Brain microvascular endothelial cell (primary cell): ENCODE results near the gene DGKQ.

Experiments
- DNase-seq: peaks from one replicate; pipeline ENCODE4 v3.0.0-alpha.2; 2020
- H3K27ac ChIP-seq: fragments of 250-450 bp; sonication (Bioruptor Pico); 2 replicates; pipeline ENCODE4 v1.5.1; 2020; ENCODE audit warnings: mild to moderate bottlenecking, moderate library complexity
- H3K27me3 ChIP-seq: fragments of 250-450 bp; sonication (Bioruptor Pico); replicated peaks from 2 replicates; pipeline ENCODE4 v1.5.1; 2020; ENCODE audit warnings: mild to moderate bottlenecking
- H3K36me3 ChIP-seq: fragments of 250-450 bp; sonication (Bioruptor Pico); replicated peaks from 2 replicates; pipeline ENCODE4 v1.5.1; 2020; ENCODE audit warnings: mild to moderate bottlenecking
- H3K4me3 ChIP-seq: 2 replicates; pipeline ENCODE4 v1.5.1; 2011; ENCODE audit warnings: low read depth, mild to moderate bottlenecking, control low read depth, low read length, moderate library complexity
- CTCF ChIP-seq: IDR thresholded peaks from 2 replicates; pipeline ENCODE4 v1.5.1; 2011; ENCODE audit warnings: low read depth, mild to moderate bottlenecking, moderate library complexity, low read length, control low read depth, inconsistent platforms; ENCODE audit errors: missing control alignments
- in situ Hi-C: cut with HindIII; loops from 2 replicates; pipeline ENCODE4 v1.10.0; 2017; ENCODE audit warnings: low sequenced_read_pairs, low pct_ligation_motif_present

The DGKQ gene

GRCh38 chr4:960636-961350 is 12.6 kb downstream of the DGKQ start:
- peaks cover 8% of the 10 kb centered on the region for H3K36me3 ChIP-seq
- no peaks in the 10 kb centered on the region for H3K27me3 ChIP-seq
- in situ Hi-C loops = no loop called here
- H3K27ac ChIP-seq = no peak overlapping the region
- H3K4me3 ChIP-seq = no peak overlapping the region
- no peak for DNase-seq
- no peak for TF ChIP-seq CTCF

GRCh38 chr4:960140-960635 is 13.2 kb downstream of the DGKQ start:
- Histone ChIP-seq H3K36me3 (peaks cover 8% of the 10 kb centered on the region), H3K4me3 (no peak overlapping the region), H3K27ac (no peak overlapping the region), H3K27me3 (no peaks in the 10 kb centered on the region)
- TF ChIP-seq CTCF = no peak
- DNase-seq = no peak
- in situ Hi-C loops = no loop called here

GRCh38 chr4:959338-960139 is 13.8 kb downstream of the DGKQ start:
- Histone ChIP-seq H3K4me3 (no peak overlapping the region), H3K27me3 (no peaks in the 10 kb centered on the region), H3K36me3 (peaks cover 8% of the 10 kb centered on the region), H3K27ac (no peak overlapping the region)
- TF ChIP-seq CTCF = no peak
- no peak for DNase-seq
- in situ Hi-C loops = no loop called here

GRCh38 chr4:958696-959337 is 14.6 kb downstream of the DGKQ start:
- peaks cover 8% of the 10 kb centered on the region for H3K36me3 ChIP-seq
- in situ Hi-C loops = no loop called here
- TF ChIP-seq CTCF = no peak
- no peak for DNase-seq
- no peaks in the 10 kb centered on the region for H3K27me3 ChIP-seq
- no peak overlapping the region for H3K4me3 ChIP-seq
- H3K27ac ChIP-seq = no peak overlapping the region

GRCh38 chr4:958314-958665 is 15.1 kb downstream of the DGKQ start:
- H3K4me3 ChIP-seq = no peak overlapping the region
- in situ Hi-C loops = no loop called here
- no peaks in the 10 kb centered on the region for H3K27me3 ChIP-seq
- H3K36me3 ChIP-seq = peaks cover 13% of the 10 kb centered on the region
- no peak for DNase-seq
- TF ChIP-seq CTCF = no peak
- no peak overlapping the region for H3K27ac ChIP-seq
